Measurements from ENCODE around the gene HAUS3.

The HAUS3 gene

DNA sequence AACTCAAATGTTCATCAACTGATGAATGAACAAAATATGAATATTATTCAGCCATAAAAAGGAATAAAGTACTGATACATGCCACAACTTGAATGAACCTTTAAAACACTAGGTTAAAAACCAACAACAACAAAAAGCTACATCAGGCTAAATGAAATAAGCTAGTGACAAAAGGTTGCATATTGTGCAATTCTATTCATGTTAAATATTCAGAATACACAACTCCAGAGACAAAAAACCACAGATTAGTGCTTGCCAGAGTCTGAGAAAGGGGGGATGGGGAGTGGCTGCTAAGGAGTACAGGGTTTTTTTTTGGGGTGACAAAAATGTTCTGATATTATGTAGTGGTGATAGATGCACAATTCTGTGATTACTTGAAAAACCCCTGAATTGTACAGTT lies 58.5 kb downstream of the HAUS3 start:
- DNase-seq (ENCODE audit: insufficient read length) (no peak), FAIRE-seq (no peak)
- no peak for TF ChIP-seq POLR2AphosphoS5 (IDR thresholded peaks at IDR 0.05; ENCODE audit: low read depth, low read length)
- no peak for TF ChIP-seq POLR2A (IDR thresholded peaks at IDR 0.05; ENCODE audit: low read depth, low read length)
- TF ChIP-seq TAF1 (IDR thresholded peaks at IDR 0.05; ENCODE audit: borderline replicate concordance, low read depth, low read length) = no peak

DNA sequence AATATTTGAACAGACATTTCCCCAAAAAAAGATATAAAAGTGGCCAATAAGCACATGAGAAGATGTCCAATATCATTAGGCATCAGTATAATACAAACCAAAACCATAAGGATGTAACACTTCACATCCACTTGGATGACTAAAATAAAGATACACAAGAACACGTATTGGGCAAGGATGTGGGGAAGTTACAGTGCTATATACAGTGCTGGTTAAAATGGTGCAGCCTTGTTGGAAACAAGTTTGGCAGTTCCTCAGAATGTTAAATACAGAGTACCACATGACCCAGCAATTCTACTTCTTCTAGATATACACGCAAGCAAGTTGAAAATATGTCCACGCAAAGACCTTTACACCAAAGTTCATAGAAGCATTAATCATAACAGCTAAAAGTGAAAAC lies 58.9 kb downstream of the HAUS3 start:
- DNase-seq (ENCODE audit: insufficient read length) = no peak
- FAIRE-seq = peak; percentile 54
- no peak for TF ChIP-seq POLR2A (IDR thresholded peaks at IDR 0.05; ENCODE audit: low read depth, low read length)
- TF ChIP-seq TAF1 (IDR thresholded peaks at IDR 0.05; ENCODE audit: borderline replicate concordance, low read depth, low read length) = no peak
- no peak for TF ChIP-seq POLR2AphosphoS5 (IDR thresholded peaks at IDR 0.05; ENCODE audit: low read depth, low read length)

DNA sequence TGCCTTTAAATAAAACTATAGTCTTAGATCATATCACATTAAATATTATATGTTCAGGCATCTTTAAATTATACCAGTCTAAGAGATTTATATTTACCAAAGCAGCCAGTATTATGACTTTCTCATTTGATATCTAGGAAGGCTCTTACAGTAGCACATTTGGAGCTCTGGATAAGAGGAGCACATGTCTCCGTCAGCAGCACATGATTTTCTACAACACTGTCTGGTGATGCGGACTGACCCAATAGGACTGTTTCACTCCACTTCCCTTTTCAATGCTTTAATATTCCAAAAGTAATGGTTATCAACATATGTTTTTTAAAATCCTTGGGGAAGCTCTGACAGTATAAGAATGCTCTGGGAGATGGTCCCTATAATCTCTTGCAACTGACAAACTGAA lies 61.5 kb downstream of the HAUS3 start:
- DNase-seq (ENCODE audit: insufficient read length) = no peak
- TF ChIP-seq POLR2A (IDR thresholded peaks at IDR 0.05; ENCODE audit: low read depth, low read length) (no peak), TAF1 (IDR thresholded peaks at IDR 0.05; ENCODE audit: borderline replicate concordance, low read depth, low read length) (no peak), POLR2AphosphoS5 (IDR thresholded peaks at IDR 0.05; ENCODE audit: low read depth, low read length) (no peak)
- no peak for FAIRE-seq

DNA sequence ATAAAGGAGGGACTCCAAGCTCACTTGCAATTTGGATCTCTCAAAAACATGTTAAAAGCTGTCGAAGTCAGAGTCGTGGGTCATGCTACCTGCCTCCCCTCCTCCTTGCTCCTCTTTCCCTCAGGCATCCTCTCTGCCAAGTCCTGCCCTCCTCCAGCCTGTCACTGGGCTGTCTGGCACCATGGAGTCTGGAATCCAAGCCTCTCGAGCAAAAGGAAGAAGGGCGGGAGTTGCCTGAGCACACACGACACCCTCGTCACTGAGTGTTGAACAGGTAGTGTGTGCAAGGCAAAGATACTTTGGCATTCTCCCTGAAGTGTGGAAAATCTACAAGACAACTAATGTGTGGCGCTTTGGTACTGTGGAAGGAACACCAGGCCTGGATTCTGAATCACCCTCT lies 62.2 kb downstream of the HAUS3 start:
- no peak for FAIRE-seq
- TF ChIP-seq POLR2A (IDR thresholded peaks at IDR 0.05; ENCODE audit: low read depth, low read length) (no peak), TAF1 (IDR thresholded peaks at IDR 0.05; ENCODE audit: borderline replicate concordance, low read depth, low read length) (no peak), POLR2AphosphoS5 (IDR thresholded peaks at IDR 0.05; ENCODE audit: low read depth, low read length) (no peak)
- DNase-seq (ENCODE audit: insufficient read length) = no peak

DNA sequence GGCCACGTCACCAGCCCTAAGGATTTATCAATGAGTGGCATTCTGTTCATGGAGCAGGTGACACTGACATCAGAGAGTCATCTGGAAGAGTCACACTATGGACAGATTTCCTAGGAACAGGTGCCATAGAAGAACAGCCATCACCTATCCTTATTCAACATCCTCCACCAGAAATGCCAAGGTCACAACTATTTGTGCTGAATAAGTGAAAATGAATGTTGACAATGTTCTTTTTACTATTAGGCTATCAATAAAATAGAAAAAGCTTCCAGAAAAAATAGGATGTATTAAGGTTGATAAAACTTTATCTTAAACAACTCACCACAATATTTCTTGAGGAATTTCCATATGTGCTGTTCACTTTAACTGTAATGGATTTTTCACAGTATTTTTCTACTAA lies 62.9 kb downstream of the HAUS3 start:
- FAIRE-seq (no peak), DNase-seq (ENCODE audit: insufficient read length) (no peak)
- TF ChIP-seq TAF1 (IDR thresholded peaks at IDR 0.05; ENCODE audit: borderline replicate concordance, low read depth, low read length) = no peak
- no peak for TF ChIP-seq POLR2A (IDR thresholded peaks at IDR 0.05; ENCODE audit: low read depth, low read length)
- no peak for TF ChIP-seq POLR2AphosphoS5 (IDR thresholded peaks at IDR 0.05; ENCODE audit: low read depth, low read length)
